GM19438 (cell line): ENCODE data around the gene IQCH.
"Not testable (repeated sequence)": the region's sequence is repeated elsewhere in the genome, so short reads cannot be mapped to it uniquely, and the experiment has no call there.

Experiments used
- ATAC-seq: cut with Tn5 transposase; IDR thresholded peaks from one replicate; pipeline ENCODE4 v1.9.1; 2021; ENCODE audit warnings: low read depth; ENCODE audit not compliant: unreplicated experiment

Gene IQCH

GRCh38 chr15:67349634-67350033 is 95.0 kb downstream of the IQCH start:
- ATAC-seq = no peak

- no peak for ATAC-seq
Observed at GRCh38 chr15:67350042-67350441, 95.5 kb downstream of the IQCH start.

DNA sequence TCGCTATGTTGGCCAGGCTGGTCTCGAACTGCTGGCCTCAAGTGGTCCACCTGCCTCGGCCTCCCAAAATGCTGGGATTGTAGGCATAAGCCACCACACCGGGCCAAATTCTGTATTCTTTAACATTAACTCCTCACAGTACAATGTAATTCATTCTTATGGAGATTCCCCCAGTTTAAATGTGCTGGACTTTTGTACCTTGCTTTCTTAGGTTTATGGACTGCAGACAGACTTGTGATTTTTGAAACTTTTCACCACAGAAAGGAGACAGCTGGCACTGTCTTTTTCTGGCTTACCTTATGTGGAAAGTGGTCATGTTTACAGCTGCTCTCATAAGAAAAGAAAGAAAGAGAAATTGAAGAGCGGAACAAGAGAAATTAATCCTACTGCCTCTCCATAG is 103.8 kb downstream of the IQCH start:
- ATAC-seq = no peak

- ATAC-seq = no peak
Observed at GRCh38 chr15:67358812-67359211, 104.2 kb downstream of the IQCH start.

DNA sequence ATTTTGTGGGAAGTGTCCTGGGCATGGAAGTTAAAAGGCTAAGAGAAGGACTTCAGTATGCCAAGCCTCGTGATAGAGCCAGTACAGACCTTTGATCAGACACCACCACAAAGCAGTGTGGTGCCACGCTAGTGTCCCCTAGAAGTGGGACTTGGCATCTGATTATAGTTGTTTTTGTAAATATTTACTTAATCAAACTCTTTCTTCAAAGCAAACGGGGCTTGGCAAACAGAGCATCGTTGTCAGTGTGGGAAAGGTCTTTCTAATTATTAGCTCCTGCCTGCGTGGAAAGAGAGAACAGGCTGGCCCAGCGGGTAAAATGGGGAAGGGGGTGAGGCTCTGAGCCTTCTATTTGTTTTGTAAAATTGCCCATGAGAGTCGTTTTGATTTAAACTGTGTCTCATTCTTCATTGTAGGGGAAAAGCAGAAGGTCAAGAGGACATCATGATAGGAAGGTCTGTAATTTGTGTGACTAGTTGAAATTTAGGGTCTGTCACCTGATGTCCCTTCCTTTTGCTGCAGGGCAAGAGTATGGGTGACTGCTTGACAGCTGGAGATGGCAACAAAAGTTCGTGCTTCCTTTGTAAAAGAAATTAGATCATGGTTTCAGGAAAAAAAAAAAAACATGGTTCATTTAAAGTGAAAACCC is 105.0 kb downstream of the IQCH start:
- ATAC-seq = no peak

DNA sequence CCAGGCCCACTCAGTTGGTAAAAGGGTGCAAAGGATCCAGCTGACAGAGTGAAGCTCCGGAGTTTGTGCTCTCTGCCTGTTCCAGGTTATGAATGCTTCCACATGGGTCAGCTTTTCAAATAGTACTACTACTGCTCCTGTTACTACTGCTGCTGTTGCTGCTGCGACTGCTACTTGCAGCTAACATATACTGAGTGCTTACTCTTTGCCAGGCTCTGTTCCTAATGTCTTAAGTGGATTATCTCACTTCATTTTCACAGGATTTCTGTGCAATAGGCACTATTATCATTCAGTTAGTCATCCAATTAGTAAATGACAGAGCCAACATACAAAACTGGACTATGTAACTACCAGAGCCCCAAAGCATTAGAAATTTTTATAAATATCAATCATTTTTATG is 106.5 kb downstream of the IQCH start:
- ATAC-seq = no peak

DNA sequence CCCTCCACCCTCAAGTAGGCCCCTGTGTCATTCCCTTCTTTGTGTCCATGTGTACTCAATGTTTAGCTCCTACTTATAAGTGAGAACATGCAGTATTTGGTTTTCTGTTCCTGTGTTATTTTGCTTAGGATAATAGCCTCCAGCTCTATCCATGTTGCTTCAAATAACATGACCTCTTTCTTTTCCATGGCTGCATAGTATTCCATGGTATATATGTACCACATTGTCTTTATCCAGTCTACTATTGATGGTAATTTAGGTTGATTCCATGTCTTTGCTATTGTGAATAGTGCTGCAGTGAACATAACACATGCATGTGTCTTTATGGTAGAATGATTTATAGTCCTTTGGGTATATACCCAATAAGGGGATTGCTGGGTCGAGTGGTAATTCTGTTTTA is 109.1 kb downstream of the IQCH start:
- ATAC-seq = not testable (repeated sequence)

GRCh38 chr15:67365994-67366393 is 111.4 kb downstream of the IQCH start:
- ATAC-seq = no peak

- no peak for ATAC-seq
Observed at GRCh38 chr15:67366904-67367303, 112.3 kb downstream of the IQCH start.

GRCh38 chr15:67369359-67369998 is 114.9 kb downstream of the IQCH start:
- no peak for ATAC-seq

DNA sequence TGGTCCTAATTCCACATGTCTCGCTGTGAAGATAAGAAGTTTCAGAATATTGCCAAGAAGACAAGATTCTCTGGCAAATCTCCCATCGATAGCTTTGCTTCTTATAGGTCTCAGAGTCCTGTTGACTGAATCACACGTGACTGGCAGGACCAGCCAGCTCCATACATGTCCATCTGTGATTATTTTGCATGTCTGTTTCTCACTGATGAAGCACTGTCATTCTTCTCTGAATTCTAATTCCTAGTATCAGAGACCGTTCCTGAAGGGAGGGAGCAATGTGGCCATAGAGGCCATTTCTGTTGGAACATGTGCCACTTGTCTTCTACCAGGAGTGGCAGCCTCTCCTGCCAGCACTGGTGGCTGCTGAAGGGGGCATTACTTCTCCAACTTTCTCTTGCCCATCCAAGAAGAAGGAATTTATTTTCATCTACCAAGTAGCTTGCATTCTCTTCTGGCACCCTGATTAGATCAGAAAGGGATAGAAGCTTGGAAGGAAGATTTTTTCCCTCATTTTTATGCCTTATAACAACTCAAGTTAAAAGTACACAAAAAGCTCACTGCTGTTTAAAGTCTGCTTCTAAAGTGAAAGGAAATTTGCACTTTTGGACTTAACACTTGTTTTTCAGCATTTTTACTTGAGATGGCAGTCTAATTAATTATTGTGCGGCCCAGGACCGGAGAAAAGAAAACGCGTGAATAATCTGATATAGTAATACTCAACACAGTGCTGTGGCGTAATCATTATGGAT is 115.8 kb downstream of the IQCH start:
- ATAC-seq = no peak

- ATAC-seq = no peak
Observed at GRCh38 chr15:67372543-67372942, 118.0 kb downstream of the IQCH start.

GRCh38 chr15:67372986-67373675 is 118.5 kb downstream of the IQCH start:
- no peak for ATAC-seq

DNA sequence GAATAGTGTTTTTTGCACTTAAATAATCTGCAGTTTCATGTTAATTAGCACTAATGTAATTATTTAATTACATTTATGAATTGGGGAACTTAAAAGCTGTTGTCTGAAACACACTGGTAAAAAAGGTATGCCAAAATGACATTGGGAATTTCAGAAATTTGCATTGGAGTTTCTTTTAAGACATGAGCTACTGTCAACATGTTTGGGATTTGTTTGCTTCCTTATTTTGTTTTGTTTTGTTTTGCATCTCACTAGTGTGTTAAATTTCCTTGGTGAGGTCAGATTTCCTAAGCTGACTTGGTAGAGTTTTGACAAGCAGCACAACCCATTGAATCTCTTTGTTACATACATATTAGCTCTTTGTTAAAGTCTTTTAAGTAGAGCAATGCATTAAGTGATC is 119.4 kb downstream of the IQCH start:
- no peak for ATAC-seq

DNA sequence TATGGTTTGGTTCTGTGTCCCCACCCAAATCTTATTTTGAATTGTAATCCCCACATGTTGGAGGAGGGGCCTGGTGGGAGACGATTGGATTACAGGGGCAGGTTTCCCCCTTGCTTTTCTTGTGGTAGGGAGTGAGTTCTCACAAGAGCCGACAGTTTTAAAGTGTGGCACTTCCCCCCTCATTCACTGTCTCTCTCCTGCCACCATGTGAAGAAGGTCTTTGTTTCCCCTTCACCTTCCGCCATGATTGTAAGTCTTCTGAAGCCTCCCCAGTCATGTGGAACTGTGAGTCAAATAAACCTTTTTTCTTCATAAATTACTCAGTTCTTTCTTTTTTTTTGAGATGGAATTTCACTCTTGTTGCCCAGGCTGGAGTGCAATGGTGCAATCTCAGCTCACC is 124.9 kb downstream of the IQCH start:
- no peak for ATAC-seq

GRCh38 chr15:67380921-67381320 is 126.3 kb downstream of the IQCH start:
- ATAC-seq = no peak

GRCh38 chr15:67381416-67382045 is 126.9 kb downstream of the IQCH start:
- no peak for ATAC-seq

GRCh38 chr15:67382723-67383122 is 128.1 kb downstream of the IQCH start:
- ATAC-seq = no peak

DNA sequence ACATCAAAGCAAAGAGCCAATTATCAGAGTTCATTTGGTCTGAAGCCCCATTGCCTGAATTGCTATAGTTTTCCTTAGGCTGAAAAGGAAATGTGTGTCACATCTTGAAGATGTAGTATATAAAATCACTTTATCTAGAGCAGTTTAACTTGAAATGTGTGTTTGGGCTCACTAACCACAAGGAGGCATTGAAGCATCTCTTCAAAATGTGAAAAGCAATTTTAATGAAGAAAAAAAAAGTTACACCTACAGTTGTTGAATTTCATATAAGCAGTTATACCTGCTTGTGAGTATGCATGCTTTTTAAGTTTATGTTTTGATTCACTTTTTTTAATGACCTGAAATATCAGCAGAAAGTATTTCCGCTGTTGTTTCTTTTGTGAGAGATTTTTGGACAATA is 129.3 kb downstream of the IQCH start:
- no peak for ATAC-seq

DNA sequence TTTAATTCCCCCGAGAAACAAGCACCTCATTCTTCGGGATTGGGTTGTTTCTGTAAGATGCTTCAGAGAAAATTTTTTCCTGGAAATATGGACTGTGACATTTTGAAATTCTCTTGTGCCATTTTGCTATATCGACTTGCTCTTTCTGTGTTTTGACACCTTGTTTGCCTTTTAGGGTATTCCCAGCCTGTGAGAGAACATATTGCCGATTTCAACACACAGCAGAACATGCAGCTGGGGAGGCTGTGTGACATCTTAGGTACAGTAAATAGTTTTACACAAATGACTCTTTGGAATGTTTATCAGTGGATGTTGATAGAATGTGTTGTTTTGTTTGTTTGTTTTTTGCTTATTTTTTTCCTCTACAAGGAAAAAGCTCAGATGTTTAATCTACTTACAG is 130.2 kb downstream of the IQCH start:
- ATAC-seq = no peak

- no peak for ATAC-seq
Observed at GRCh38 chr15:67385971-67386370, 131.4 kb downstream of the IQCH start.
